GM10847 (cell line): ENCODE measurements around the gene DNAJC11.

Experiments used
- POLR2A ChIP-seq: IDR thresholded peaks from 2 replicates; pipeline ENCODE4 v1.6.1; 2011; ENCODE audit not compliant: insufficient read length; ENCODE audit errors: extremely low read depth

DNAJC11 gene, protein sequence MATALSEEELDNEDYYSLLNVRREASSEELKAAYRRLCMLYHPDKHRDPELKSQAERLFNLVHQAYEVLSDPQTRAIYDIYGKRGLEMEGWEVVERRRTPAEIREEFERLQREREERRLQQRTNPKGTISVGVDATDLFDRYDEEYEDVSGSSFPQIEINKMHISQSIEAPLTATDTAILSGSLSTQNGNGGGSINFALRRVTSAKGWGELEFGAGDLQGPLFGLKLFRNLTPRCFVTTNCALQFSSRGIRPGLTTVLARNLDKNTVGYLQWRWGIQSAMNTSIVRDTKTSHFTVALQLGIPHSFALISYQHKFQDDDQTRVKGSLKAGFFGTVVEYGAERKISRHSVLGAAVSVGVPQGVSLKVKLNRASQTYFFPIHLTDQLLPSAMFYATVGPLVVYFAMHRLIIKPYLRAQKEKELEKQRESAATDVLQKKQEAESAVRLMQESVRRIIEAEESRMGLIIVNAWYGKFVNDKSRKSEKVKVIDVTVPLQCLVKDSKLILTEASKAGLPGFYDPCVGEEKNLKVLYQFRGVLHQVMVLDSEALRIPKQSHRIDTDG

DNA sequence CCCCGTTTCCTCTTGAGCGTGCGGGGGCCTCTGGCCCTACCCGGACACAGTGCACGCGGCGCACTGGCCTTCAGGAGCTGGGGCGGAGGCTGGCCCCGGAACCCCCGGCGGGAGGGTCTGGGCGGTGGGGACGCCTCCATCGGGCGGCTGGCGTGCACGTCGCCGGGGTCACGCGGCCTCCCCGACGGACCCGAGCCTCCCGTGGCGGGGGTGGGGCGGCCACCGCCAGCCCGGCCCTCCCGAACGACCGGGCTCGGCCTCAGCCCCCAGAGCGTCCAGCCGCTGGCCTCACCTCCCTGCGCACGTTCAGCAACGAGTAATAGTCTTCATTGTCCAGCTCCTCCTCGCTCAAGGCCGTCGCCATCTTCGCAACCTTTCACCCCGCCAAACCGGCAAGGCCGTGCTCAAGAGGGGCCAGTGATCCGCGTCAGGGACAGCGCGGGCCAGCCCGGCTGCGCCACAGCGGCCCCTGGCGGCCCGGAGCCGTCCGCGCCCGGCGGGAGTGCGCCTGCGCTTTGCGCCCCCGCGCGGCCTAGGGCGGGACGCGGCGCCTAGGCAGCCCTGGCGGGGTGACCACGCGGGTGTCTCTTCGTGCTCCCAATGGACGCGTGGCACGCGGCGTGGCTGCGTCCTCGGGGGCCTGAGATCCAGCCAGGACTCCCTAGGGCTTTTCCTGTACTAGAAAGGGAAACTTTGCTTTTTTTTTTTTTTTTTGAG lies at the start of gene DNAJC11:
TSS of gene DNAJC11 (minus strand) at position 380 of the 717 bp plus-strand sequence. CDS start at position 364, 16 bp downstream.
- peak; percentile 53 for TF ChIP-seq POLR2A

DNA sequence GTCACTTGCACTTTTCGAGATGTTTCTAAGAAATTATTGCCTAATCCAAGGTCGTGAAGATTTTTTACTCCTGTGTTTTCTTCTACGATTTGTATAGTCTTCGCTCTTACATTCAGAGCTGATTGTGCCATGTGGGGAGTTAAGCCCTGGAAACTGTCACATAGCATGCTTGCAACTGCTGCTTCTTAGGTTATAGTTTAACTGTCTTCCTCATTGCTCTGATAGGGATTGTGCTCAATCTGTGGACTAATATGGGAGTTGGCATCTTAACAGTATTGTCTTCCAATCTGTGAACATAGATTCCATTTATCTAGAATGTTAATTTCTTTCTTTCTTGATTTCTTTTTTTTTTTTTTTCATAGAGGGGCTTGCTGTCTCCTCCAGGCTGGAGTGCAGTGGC lies 48.9 kb upstream of the DNAJC11 start:
- TF ChIP-seq POLR2A, result no peak

DNA sequence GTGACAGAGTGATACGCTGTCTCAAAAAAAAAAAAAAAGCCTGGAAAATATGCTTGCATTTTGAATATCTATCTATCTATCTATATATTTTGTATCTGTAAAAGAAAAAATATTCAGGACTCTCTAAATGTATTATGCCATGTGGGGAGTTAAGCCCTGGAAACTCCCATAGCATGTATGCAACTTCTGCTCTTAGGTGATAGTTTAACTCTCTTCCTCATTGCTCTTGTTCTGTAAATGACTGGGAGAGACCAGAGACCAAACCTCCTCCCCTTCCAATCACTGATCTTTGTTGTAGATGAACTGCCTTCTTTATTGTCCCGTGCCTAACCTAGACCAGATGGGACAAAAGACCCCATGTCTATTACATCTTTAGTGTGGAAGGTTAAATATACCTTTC lies 46.1 kb upstream of the DNAJC11 start:
- TF ChIP-seq POLR2A, result no peak

DNA sequence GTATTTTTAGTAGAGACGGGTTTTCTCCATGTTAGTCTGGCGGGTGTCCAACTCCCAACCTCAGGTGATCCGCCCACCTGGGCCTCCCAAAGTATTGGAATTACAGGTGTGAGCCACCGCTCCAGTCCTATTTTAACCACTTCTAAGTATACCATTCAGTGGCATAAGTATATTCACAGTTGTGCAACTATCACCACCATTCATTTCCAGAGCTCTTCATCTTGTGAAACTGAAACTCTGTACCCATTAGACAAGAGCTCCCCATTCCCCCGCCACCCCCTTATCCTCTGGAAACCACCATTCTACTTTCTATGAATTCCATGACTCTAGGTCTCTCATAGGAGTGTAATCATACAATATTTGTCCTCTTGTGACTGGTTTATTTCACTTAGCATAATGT lies 43.5 kb upstream of the DNAJC11 start:
- no peak for TF ChIP-seq POLR2A

DNA sequence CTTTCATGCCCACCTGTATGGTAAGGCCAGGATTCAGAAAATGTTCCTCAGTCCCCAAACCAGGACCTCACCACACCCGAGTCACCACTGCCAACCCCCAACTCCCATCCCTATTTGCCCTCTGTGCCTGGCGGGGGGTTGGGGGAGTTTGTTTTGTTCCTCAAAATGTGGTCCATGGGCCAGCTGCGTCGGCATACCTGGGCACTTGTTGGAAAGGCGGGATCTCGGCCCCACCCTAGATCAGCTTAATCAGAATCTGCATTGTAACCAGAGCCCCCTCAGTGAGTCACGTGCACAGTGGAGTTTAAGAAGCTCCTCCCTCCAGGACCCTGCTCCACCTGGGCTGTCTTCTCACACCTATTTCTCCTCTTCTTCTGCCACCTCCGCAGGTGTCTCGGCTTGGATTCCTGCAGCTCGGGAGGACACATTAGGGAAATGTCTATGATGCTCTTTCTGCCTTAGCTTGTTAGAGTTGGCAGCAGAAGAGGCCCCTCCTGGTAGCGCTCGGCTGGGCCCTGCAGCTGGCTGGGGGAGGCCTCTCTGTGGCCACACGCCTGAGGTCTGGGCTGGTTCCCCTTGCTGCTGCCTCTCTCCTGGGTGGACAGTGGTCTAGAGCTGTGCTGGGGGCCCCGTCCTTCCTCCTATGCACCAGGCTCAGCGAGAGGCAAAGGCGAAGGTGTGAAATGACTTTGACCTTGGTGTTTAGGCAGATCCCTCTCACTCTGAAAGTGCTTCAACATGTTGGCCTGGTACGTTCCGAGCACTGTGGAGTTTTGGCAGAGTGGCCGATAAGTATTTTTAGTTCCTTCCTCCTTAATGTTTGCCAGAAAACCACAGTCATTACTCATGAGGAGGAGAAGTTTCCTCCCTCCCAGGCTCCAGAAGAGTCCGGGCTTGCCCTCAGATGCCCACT lies 41.8 kb upstream of the DNAJC11 start:
- no peak for TF ChIP-seq POLR2A

- no peak for TF ChIP-seq POLR2A
Observed at GRCh38 chr1:6738987-6739676, 37.5 kb upstream of the DNAJC11 start.

DNA sequence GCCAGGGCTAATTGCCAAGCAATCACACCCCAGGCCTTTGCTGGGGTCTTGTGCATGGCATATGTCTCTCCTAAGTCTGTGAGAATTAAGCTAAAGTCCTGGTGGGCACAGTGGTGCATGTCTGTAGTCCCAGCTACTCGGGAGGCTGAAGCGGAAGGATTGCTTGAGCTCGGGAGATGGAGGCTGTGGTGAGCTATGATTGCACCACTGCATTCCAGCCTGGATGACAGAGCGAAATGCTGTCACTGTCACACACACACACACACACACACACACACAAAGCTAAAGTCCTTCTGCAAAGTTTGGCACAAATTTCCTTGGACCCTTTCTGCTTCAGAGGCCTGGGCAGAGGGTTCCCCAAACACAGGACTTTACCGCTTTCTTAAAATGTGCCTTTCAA lies 31.3 kb upstream of the DNAJC11 start:
- no peak for TF ChIP-seq POLR2A

DNA sequence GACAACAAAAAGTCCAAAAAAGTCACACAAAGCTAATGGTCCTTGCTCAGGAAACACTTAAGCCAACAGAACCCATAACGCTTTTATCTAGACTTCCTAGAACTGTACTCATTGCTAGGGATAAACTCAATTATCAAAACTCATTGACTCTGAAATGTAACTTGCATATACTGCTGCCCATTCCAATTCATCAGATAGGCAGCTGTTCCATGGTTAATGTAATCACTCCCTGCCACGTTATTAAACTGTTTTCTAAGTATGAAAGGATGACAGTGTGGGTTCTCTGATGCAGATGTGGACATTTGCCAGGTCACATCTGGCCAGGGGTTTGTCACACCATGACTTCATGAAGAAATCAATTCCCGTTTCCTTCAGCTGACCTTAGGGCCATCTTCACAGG lies 30.3 kb upstream of the DNAJC11 start:
- no peak for TF ChIP-seq POLR2A

DNA sequence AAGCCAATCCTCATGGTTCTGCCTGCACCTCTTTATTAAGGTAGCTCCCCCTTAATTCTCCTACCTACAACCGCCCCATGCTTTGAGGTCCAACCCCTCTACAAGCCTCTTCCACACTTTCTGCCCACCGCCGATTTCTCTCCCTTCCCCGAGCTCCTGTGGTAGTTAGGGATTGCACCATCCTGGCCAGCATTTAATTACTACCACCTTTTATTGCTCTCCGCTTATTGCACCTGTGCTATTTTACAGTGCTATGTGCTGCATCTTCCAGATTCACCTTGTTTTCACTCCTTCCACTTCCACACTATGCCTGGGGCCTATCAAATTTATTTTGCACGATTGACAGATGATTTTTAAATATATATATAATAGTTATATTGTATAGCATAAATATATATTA lies 29.3 kb upstream of the DNAJC11 start:
- no peak for TF ChIP-seq POLR2A

GRCh38 chr1:6730473-6730872 lies 28.9 kb upstream of the DNAJC11 start:
- TF ChIP-seq POLR2A, result no peak

- no peak for TF ChIP-seq POLR2A
Observed at GRCh38 chr1:6727535-6727934, 25.9 kb upstream of the DNAJC11 start.

DNA sequence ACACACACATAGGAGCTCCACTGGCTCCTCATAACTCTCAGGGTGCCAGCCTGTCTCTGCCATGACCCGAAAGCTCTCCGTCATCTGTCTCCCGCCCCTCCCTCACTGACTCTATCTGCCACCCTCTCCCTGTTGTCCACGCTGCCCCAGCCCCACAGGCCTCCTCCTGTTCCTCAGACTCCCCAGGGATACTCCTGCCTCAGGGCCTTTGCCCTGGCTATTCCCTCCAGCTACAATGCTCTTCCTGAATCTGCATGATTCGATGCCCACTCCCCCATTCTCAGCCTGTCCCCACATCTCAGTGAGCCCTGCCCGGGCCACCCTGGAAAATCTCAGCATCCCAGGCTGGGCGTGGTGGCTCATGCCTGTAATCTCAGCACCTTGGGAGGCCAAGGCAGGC lies 24.6 kb upstream of the DNAJC11 start:
- no peak for TF ChIP-seq POLR2A

DNA sequence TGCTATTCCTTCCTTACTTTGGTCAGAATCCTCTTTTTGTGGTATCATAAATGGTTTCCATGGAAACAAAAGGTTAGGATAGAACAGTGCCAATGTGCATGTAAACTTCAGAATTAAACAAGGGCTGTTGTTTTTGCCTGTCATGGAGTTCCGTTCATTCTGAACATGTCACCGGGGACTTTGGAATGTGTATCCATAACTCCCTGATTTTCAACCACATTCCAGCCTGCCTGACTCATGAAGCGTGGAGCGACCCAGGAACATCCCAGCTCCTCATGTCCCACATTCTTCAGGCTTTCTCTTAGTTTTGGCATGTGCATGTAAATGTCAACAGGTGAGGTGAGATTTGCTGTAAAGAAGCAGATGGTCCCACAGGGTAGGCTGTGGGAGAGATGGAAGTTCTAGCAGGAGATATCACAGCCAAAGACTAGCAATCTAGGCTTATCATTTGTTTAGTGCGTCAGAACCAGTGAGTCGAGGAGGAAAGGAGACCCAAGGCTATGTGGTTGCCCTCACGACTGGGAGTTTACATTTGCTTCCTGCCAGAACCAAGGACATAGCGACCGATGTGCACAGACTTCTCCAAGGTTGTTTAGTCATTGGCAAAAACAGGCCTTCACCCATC lies 23.0 kb upstream of the DNAJC11 start:
- no peak for TF ChIP-seq POLR2A
